DLD1 (cell line): ENCODE measurements around the gene ARHGAP15.

Source experiments
- in situ Hi-C: cut with HindIII; loops from 2 replicates; pipeline ENCODE4 v1.10.0; 2017; ENCODE audit warnings: low sequenced_read_pairs

The ARHGAP15 gene

GRCh38 chr2:143165291-143165690 is 36.1 kb downstream of the ARHGAP15 start:
- in situ Hi-C loops, result no loop called here

GRCh38 chr2:143169105-143169504 is 39.9 kb downstream of the ARHGAP15 start:
- in situ Hi-C loops, result no loop called here

DNA sequence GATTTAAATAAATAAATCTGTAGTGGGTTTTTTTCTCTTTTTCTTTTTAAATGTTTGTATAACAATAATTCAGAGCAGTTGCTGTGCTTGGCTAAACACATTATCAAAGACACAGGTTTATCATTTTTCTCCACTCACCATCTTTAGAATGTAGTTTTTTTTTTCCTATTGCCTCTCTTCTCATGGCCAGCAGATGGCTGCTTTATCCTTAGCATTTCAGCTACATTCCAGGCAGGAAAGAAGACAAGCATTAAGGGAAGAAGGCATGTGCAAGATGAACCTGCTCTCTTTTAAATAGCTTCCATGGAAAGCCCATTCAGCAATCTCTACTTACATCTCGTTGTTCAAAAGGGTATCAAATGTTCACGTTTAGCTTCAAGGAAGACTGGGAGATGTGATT is 42.6 kb downstream of the ARHGAP15 start:
- in situ Hi-C loops, result no loop called here

- in situ Hi-C loops, result no loop called here
Measured at GRCh38 chr2:143175438-143175837, 46.2 kb downstream of the ARHGAP15 start.

- in situ Hi-C loops, result no loop called here
Measured at GRCh38 chr2:143176606-143177005, 47.4 kb downstream of the ARHGAP15 start.

DNA sequence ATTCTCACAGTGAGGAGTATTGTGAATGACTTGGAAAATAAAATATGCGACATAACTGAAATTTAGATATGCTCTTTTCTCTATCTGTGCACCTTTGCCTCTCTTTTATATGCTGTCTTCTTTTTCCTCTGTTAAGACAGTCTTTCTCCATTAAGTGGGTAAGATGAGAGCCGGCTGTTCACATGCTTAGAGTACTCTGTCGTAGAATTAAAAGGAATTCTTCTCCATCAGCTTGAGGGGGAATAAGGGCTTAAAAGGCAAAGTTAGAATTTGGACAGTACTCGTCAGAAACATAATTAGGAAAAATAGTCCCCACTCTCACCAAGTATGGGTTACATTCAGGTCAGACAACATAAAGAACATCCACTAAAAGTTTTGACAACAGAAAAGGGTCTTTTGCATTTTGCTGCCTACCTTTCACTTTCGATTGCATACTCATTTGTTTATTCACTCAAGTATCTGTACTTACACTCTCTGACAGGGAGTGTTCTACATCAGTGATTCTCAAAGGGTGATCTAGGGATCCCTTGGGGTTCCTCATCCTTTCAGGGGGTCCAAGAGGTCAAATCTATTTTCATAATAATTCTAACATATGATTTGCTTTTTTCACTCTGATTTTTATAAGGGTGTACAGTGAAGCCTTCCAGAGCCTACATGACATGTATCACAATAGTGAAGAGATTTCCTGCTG is 48.0 kb downstream of the ARHGAP15 start:
- in situ Hi-C loops, result no loop called here

DNA sequence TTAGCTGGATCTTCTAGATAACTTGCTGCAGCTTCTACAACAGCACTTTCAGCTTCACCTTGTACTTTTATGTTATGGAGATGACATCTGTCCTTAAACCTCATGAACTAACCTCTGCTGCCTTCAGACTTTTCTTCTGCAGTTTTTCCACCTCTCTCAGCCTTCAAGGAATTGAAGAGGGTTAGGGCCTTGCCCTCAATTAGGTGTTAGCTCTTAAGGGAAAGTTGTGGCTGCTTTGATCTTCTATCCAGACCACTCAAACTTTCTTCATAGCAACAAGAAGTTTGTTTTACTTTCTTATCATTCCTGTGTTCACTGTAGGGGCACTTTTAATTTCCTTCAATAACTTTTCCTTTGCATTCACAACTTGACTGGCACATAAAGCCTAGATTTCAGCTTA is 52.3 kb downstream of the ARHGAP15 start:
- in situ Hi-C loops, result no loop called here

GRCh38 chr2:143182649-143183048 is 53.4 kb downstream of the ARHGAP15 start:
- in situ Hi-C loops, result no loop called here

DNA sequence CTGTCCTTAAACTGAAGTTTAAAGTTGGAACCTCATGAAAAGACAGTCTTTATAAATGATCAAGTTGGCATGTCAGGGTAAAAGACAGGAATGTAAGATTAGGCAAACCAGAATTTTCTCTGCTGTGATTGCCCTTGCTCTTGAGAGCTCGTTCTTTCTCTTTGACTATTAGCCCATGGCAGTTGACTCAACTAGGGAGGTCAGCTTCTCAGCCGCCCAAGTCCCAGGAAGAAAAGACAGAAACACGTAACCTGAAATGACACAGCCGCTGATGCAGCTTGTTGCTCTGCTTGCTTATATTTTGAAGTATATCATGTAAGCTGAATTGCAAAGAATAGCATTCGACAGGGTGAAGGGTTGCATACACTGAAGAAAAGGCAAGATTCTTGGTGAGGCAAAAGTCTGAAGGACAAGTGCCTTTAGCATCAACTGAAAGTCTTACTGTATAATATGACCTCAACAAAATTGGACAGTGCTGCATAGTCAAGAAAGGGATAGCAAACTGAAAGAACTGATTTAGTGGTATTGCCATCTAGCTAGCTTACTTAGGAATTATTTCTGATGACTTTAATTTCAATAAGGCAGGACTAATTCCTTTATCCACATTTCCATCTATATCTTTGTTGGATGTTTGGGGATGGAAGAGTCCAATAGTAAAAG is 54.7 kb downstream of the ARHGAP15 start:
- in situ Hi-C loops, result no loop called here

- in situ Hi-C loops, result no loop called here
Measured at GRCh38 chr2:143186876-143187275, 57.7 kb downstream of the ARHGAP15 start.

DNA sequence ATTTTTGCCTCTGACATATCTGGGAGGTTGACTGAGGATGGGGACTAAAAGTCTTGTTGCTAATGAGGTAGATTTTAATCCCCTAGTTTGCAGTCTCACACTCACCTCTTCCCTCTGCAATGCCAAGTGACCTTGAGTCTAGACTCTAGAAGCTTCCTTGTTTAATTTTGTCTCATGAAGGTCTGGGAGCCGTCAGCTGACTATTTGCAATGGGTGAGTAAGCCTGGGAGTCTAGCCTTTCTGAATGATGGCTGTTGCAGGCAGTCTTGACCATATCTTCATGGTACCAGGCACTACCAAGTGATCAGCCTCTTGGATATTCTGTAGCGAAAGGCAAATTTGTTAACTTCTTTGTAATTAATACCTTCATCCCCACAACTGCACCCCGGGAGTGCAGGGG is 61.2 kb downstream of the ARHGAP15 start:
- in situ Hi-C loops, result loop anchor here (10.0 kb wide), 1 partner anchor 54 kb away; no protein-coding TSS in a partner anchor

DNA sequence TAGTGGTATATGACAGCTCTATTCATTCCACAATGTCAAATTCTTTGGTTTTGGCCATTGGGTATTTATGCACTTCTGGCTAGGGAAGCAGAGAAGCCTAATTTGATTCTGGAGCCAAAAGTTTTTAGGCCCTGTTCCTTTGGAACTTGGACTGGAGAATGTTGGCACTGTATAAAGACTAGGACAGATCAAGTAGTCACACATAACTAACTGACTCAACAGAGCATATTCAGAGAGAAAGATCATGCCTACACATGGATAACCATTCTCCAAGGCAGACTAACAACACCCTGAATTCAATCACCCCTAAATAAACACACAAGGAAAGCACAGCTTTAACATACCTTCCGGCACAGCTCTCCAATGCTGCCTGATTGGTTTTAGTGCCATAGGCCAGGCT is 62.9 kb downstream of the ARHGAP15 start:
- in situ Hi-C loops, result loop anchor here (10.0 kb wide), 1 partner anchor 53 kb away; no protein-coding TSS in a partner anchor

DNA sequence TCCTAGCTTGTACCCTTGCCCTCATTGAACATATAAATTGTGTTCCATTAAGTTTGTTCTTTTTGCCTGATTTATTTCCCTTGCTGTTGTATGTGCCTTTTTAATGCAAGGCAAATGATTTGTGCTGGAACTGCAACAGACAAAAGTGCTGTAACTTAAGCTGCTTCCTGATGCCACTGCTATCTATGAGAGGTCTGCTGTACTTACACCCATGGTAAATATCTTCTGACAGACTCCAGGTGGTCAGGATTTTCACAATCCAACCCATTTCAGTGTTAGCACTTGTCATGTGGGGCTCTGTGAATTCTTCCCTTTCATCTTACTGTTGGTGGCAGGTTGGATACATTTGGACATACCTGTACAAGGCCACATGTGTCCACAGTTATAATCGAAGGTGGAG is 63.5 kb downstream of the ARHGAP15 start:
- in situ Hi-C loops, result loop anchor here (10.0 kb wide), 1 partner anchor 52 kb away; no protein-coding TSS in a partner anchor

DNA sequence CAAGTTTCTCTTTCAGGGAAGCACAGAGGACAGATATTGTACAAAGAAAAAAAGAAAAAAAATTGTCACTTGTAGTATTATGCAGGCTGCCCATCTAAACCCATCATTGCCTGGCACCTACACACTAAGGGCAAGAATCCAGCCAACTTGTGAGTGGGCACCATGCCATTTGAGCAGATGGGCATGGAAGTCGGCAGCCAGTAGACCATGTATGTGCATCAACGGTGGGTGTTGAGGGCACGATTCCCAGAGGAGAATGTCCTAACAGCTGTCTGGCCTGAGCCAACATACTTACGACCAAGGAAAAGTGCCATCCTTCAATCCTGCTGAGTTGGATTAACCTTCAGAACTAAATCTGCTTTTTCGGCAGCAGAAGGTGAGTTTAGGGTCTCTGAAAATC is 63.9 kb downstream of the ARHGAP15 start:
- in situ Hi-C loops, result loop anchor here (10.0 kb wide), 1 partner anchor 52 kb away; no protein-coding TSS in a partner anchor

GRCh38 chr2:143195511-143195910 is 66.3 kb downstream of the ARHGAP15 start:
- in situ Hi-C loops, result loop anchor here (10.0 kb wide), 1 partner anchor 49 kb away; no protein-coding TSS in a partner anchor

DNA sequence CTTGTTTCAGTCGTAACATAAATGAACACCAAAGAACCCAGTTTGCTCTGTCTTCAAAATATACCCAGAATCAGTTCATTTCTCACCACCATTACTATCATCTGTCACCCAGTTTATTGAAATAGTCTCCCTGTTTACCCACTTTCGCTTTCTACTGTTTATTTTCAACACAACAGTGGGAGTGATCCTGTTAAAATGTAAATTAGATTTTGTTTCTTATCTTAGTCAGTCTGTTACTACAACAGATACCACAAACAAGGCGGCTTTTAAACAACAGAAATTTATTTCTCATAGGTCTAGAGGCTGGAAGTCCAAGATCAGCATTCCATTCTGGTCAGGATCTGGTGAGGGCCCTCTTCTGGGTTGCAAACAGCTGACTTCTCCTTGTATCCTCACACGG is 74.8 kb downstream of the ARHGAP15 start:
- in situ Hi-C loops, result no loop called here

GRCh38 chr2:143205106-143205764 is 76.0 kb downstream of the ARHGAP15 start:
- in situ Hi-C loops, result no loop called here

DNA sequence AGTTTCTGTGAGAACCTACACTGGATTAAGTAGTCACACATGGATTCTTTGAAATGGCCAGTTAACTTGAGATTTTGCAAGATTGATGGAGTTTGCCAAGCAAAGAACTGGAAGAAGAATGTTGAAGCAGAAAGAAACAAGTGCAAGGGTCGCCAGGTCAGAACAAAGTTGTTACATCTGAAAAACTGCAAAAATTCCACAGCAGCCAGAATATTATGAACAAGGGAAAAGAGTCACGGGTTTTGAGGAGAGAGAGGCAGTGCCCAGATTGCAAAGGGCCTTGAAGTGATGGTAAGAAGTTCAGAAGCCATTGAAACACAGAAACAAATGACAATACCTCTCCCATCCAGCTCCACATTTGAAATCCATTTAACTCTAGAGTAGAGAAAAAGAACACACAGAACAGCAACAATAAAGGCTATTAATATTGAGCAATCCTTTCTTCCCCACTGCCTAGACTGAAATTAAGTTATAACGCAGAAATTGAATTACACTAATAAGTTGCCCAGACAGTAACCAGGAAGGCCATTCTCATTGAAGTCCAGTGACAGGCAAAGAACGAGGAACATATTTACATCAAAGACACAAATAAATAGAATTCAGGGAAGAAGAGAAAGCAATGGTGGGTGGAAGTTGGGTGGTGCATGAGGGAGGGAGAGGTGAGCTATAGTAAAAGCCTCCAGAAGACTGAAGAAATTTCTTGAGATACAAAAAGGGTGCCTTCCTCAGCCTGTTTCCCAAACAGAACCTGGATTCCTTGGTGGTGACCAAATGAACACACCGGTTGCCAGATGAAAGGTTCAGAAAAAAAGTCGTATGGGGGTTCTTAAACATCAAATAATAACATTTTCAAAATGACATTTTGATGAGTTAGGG is 80.6 kb downstream of the ARHGAP15 start:
- in situ Hi-C loops, result no loop called here

GRCh38 chr2:143210446-143210819 is 81.2 kb downstream of the ARHGAP15 start:
- in situ Hi-C loops, result no loop called here

- in situ Hi-C loops, result no loop called here
Measured at GRCh38 chr2:143217512-143218115, 88.4 kb downstream of the ARHGAP15 start.
